ENCODE measurements around the gene EMC9. TPM values are rescaled to one million over a fixed set of nuclear protein-coding genes. Genes with fewer than 3 reads are reported as not detected.
A peak's percentile ranks its signal among the peaks of the same experiment; 100 is the strongest.

Gene EMC9
- total RNA-seq, 1 experiment from 2014 or later: 25.2 TPM

GRCh38 chr14:24177041-24177825 lies 35.8 kb upstream of the EMC9 start:
- no peak for DNase-seq (ENCODE audit: low read depth)

- no peak for DNase-seq (ENCODE audit: low read depth)
Observed at GRCh38 chr14:24176599-24176998, 35.2 kb upstream of the EMC9 start.

GRCh38 chr14:24172871-24173281 lies 31.5 kb upstream of the EMC9 start:
- no peak for DNase-seq (ENCODE audit: low read depth)

GRCh38 chr14:24172261-24172860 lies 31.0 kb upstream of the EMC9 start:
- DNase-seq (ENCODE audit: low read depth): no peak

DNA sequence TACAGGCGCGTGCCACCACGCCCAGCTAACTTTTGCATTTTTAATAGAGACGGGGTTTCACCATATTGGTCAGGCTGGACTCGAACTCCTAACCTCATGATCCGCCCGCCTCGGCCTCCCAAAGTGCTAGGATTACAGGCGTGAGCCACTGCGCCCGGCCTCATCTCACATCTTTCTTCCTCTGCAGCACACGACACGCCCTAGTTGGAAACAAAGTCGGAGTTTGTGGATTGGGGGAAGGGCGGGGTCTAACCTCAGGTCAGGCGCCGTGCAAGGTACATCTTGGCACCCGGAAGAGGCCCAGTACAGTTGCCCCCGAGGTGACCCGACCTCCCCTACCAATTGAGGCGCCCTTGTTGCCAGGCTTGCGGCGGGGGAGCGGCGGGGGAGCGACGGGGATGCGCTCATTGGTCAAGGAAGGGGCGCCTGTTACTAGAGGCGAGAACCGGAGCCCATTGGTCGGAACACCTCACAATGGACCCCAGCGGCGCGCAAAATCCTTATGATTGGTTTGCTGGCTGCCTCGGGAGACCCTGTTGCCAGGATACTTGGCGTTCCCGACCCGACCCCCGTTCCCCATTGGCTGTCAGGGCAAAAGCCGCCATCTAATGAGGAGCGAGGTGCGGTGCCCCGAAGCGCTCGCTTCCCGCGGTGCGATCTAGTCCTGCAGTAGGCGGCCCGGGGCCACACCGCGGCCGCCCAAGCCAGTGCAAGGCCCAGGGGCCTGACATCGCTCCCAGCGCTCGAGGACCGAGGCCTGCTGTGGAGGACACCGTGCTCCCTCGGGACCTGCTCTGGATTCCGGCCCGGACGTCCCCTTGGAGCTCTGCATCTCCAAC lies 30.2 kb upstream of the EMC9 start, which contains the start of gene REC8:
Gene REC8, plus strand, starts transcription at position 659 of the 839 bp plus-strand sequence. CDS start 473 bp downstream, outside the sequence.
- no peak for DNase-seq (ENCODE audit: low read depth)

- no peak for DNase-seq (ENCODE audit: low read depth)
Observed at GRCh38 chr14:24167469-24168114, 26.2 kb upstream of the EMC9 start.

GRCh38 chr14:24165785-24166184 lies 24.4 kb upstream of the EMC9 start:
- DNase-seq (ENCODE audit: low read depth): no peak

- no peak for DNase-seq (ENCODE audit: low read depth)
Observed at GRCh38 chr14:24164518-24164991, 23.2 kb upstream of the EMC9 start.

GRCh38 chr14:24162093-24162492 lies 20.7 kb upstream of the EMC9 start:
- DNase-seq (ENCODE audit: low read depth): no peak

GRCh38 chr14:24160850-24161804 lies 19.7 kb upstream of the EMC9 start, which contains the start of gene IRF9:
Gene IRF9, plus strand, starts transcription at chr14:24161265. Its CDS starts 880 bp downstream, at chr14:24162145.
- DNase-seq (ENCODE audit: low read depth): peak; percentile 94

- no peak for DNase-seq (ENCODE audit: low read depth)
Observed at GRCh38 chr14:24160499-24160849, 19.1 kb upstream of the EMC9 start.

DNA sequence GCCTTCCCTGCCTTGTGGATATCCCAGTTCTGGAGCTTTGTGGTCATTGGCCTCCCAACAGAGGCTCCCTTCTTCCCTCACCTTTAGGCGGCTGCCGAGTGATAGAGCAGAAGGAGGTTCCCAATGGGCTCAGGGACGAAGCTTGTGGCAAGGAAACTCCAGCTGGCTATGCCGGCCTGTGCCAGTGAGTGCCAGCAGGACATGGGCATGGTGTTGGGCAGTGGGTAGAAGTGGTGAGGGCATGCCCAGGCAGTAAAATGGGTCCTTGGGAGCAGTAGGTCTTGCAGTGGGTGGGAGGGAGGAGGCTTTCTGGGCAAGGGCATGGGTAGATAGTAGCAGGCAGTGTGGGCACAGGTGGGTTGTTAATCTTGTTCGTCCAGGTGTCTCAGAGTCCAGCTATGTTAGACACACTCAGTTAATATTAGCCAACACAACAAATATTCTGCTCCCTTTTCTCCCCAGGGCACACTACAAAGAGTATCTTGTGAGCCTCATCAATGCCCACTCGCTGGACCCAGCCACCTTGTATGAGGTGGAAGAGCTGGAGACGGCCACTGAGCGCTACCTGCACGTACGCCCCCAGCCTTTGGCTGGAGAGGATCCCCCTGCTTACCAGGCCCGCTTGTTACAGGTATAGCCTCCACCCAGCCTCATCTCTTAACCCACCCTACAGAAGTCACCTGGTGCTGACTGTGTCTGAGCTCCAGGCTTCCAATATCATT lies 18.5 kb upstream of the EMC9 start:
- no peak for DNase-seq (ENCODE audit: low read depth)

- DNase-seq (ENCODE audit: low read depth): no peak
Observed at GRCh38 chr14:24157331-24157730, 15.9 kb upstream of the EMC9 start.

GRCh38 chr14:24156840-24157239 lies 15.4 kb upstream of the EMC9 start:
- no peak for DNase-seq (ENCODE audit: low read depth)

GRCh38 chr14:24155100-24155499 lies 13.7 kb upstream of the EMC9 start:
- no peak for DNase-seq (ENCODE audit: low read depth)

- no peak for DNase-seq (ENCODE audit: low read depth)
Observed at GRCh38 chr14:24151404-24152080, 10.2 kb upstream of the EMC9 start.

DNA sequence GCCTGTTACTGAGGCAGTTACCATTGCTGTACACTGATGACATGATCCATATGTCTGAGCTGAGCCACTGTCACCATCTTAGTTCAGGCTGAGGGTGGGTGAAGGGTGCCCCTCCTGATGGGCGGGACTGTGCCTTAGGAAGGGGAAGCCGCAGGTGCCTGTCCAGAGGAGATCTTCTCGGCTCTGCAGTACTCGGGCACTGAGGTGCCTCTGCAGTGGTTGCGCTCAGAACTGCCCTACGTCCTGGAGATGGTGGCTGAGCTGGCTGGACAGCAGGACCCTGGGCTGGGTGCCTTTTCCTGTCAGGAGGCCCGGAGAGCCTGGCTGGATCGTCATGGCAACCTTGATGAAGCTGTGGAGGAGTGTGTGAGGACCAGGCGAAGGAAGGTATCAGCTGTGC lies 9.6 kb upstream of the EMC9 start:
- DNase-seq (ENCODE audit: low read depth): no peak

- no peak for DNase-seq (ENCODE audit: low read depth)
Observed at GRCh38 chr14:24150567-24150966, 9.2 kb upstream of the EMC9 start.

GRCh38 chr14:24150061-24150460 lies 8.7 kb upstream of the EMC9 start:
- DNase-seq (ENCODE audit: low read depth): no peak
